HL-60 (cell line): ENCODE data around the gene LBX2.

Source experiments
- DNase-seq, 2 experiments: peaks; one replicate each; pipeline ENCODE4 v3.0.0-alpha.2; 2010 to 2020; ENCODE audit warnings: low read depth in 1 of 2, low spot score in 1 of 2
- H3K27ac ChIP-seq: fragments of 250-450 bp; sonication (Bioruptor Pico); replicated peaks from 2 replicates; pipeline ENCODE4 v1.5.1; 2020; ENCODE audit warnings: mild to moderate bottlenecking, moderate library complexity
- H3K27me3 ChIP-seq: fragments of 250-450 bp; sonication (Bioruptor Pico); 2 replicates; pipeline ENCODE4 v1.5.1; 2021; ENCODE audit warnings: mild to moderate bottlenecking, moderate library complexity; ENCODE audit not compliant: insufficient read depth, poor library complexity, severe bottlenecking
- H3K4me3 ChIP-seq: replicated peaks from 2 replicates; pipeline ENCODE4 v1.5.1; 2011; ENCODE audit warnings: mild to moderate bottlenecking, control low read depth, low read length; ENCODE audit not compliant: insufficient read depth
- GABPA ChIP-seq: IDR thresholded peaks from 2 replicates; pipeline ENCODE4 v1.6.1; 2012; ENCODE audit warnings: low read depth
- POLR2AphosphoS5 ChIP-seq: IDR thresholded peaks from 2 replicates; pipeline ENCODE4 v1.6.1; 2012; ENCODE audit warnings: low read depth
- SPI1 ChIP-seq: IDR thresholded peaks from 2 replicates; pipeline ENCODE4 v1.6.1; 2012; ENCODE audit warnings: low read depth, mild to moderate bottlenecking, borderline replicate concordance
- TF ChIP-seq, protein P1 (sequence below): IDR thresholded peaks from 2 replicates; pipeline ENCODE4 v1.6.1; 2012; ENCODE audit warnings: low read depth; ENCODE audit not compliant: insufficient replicate concordance
- TF ChIP-seq, protein P2 (sequence below): IDR thresholded peaks from one replicate; pipeline ENCODE4 v1.5.1; 2011; ENCODE audit warnings: low read length, control low read depth, inconsistent platforms; ENCODE audit not compliant: insufficient read depth

The LBX2 gene

DNA sequence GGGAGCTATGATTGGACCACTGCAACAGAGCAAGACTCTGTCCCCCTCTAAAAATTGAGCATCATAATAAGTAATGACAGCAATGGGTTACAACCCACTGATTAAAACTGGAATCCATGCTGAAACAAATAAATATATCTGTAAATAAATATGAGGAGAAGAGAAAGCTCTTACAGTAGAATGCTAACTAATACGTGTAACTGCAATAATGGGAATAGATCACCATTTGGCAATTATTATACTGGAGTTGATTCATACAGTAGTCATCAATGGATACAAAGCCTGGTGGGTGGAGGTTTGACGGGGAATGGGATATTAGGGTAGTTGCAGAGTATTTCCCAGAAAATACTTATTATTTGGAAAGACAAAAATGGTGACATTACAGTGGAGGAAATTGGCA, 50.6 kb downstream of the LBX2 start:
- Histone ChIP-seq H3K27ac (no peak overlapping the region), H3K27me3 (peaks cover 6% of the 10 kb centered on the region), H3K4me3 (no peak overlapping the region)
- no peak for DNase-seq
- TF ChIP-seq GABPA (no peak), SPI1 (no peak), POLR2AphosphoS5 (no peak)
- TF ChIP-seq, protein P1, sequence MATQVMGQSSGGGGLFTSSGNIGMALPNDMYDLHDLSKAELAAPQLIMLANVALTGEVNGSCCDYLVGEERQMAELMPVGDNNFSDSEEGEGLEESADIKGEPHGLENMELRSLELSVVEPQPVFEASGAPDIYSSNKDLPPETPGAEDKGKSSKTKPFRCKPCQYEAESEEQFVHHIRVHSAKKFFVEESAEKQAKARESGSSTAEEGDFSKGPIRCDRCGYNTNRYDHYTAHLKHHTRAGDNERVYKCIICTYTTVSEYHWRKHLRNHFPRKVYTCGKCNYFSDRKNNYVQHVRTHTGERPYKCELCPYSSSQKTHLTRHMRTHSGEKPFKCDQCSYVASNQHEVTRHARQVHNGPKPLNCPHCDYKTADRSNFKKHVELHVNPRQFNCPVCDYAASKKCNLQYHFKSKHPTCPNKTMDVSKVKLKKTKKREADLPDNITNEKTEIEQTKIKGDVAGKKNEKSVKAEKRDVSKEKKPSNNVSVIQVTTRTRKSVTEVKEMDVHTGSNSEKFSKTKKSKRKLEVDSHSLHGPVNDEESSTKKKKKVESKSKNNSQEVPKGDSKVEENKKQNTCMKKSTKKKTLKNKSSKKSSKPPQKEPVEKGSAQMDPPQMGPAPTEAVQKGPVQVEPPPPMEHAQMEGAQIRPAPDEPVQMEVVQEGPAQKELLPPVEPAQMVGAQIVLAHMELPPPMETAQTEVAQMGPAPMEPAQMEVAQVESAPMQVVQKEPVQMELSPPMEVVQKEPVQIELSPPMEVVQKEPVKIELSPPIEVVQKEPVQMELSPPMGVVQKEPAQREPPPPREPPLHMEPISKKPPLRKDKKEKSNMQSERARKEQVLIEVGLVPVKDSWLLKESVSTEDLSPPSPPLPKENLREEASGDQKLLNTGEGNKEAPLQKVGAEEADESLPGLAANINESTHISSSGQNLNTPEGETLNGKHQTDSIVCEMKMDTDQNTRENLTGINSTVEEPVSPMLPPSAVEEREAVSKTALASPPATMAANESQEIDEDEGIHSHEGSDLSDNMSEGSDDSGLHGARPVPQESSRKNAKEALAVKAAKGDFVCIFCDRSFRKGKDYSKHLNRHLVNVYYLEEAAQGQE = no peak
- TF ChIP-seq, protein P2, sequence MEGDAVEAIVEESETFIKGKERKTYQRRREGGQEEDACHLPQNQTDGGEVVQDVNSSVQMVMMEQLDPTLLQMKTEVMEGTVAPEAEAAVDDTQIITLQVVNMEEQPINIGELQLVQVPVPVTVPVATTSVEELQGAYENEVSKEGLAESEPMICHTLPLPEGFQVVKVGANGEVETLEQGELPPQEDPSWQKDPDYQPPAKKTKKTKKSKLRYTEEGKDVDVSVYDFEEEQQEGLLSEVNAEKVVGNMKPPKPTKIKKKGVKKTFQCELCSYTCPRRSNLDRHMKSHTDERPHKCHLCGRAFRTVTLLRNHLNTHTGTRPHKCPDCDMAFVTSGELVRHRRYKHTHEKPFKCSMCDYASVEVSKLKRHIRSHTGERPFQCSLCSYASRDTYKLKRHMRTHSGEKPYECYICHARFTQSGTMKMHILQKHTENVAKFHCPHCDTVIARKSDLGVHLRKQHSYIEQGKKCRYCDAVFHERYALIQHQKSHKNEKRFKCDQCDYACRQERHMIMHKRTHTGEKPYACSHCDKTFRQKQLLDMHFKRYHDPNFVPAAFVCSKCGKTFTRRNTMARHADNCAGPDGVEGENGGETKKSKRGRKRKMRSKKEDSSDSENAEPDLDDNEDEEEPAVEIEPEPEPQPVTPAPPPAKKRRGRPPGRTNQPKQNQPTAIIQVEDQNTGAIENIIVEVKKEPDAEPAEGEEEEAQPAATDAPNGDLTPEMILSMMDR = no peak
